HT1080 (cell line): ENCODE data around the gene ZNF711. TPM values are rescaled to one million over a fixed set of nuclear protein-coding genes. Genes with fewer than 3 reads are reported as not detected.
A peak's percentile ranks its signal among the peaks of the same experiment; 100 is the strongest.
"Not testable (repeated sequence)": the region's sequence is repeated elsewhere in the genome, so short reads cannot be mapped to it uniquely, and the experiment has no call there.

Source experiments
- DNase-seq: peaks from one replicate; pipeline ENCODE4 v3.0.0-alpha.2; 2015; ENCODE audit warnings: low read depth
- polyA plus RNA-seq, 2 experiments: library from polyadenylated mRNA; depleted of rRNA; stranded (reverse); fragments of >200 nt; gene quantifications; 2 replicates each; pipeline ENCODE4 v1.2.3, GENCODE V29; 2015
- total RNA-seq: library from RNA; depleted of rRNA; stranded (reverse); fragments of >200 nt; shearing (Covaris generic); gene quantifications from 2 replicates; pipeline ENCODE4 v1.2.3, GENCODE V29; 2014; rRNA removed

ZNF711 gene
- 0.13 and 0.16 TPM in 2 replicates for total RNA-seq
- 0.99 and 1.7 TPM in 2 replicates for polyA plus RNA-seq (2015; cell fraction: cytosol; rRNA removed)
- polyA plus RNA-seq (2015; cell fraction: nucleus; rRNA removed): 4.6 and 4.9 TPM in 2 replicates

- no peak for DNase-seq
These were observed at the start of gene ZNF711, which contains the start of gene SATL1 for GRCh38 chrX:85243761-85244449. Gene ZNF711, plus strand, starts transcription at chrX:85243991. Its CDS starts 3,582 bp downstream, at chrX:85247573. Gene SATL1, minus strand, starts transcription at chrX:85243779. Its CDS starts 134,811 bp downstream, at chrX:85108968.

- DNase-seq: no peak
These were observed 47.5 kb upstream of the ZNF711 start for GRCh38 chrX:85196319-85196718.

- no peak for DNase-seq
These were observed 40.3 kb upstream of the ZNF711 start for GRCh38 chrX:85203461-85203970.

GRCh38 chrX:85213792-85214530 is 29.8 kb upstream of the ZNF711 start:
- DNase-seq: no peak

- DNase-seq: no peak
These were observed 27.8 kb upstream of the ZNF711 start for GRCh38 chrX:85215946-85216345.

- no peak for DNase-seq
These were observed 22.4 kb upstream of the ZNF711 start for GRCh38 chrX:85221361-85221760.

- DNase-seq: no peak
These were observed 20.4 kb upstream of the ZNF711 start for GRCh38 chrX:85223359-85223758.

- no peak for DNase-seq
These were observed 636 bp upstream of the ZNF711 start for GRCh38 chrX:85243155-85243554.

- DNase-seq: peak; percentile 1
These were observed 840 bp downstream of the ZNF711 start for GRCh38 chrX:85244450-85245211.

- not testable (repeated sequence) for DNase-seq
These were observed 41.5 kb downstream of the ZNF711 start for GRCh38 chrX:85285286-85285685.

- no peak for DNase-seq
These were observed 45.4 kb downstream of the ZNF711 start for GRCh38 chrX:85288992-85289723.

- DNase-seq: no peak
These were observed 59.8 kb downstream of the ZNF711 start for GRCh38 chrX:85303544-85303943.

GRCh38 chrX:85309717-85310116 is 65.9 kb downstream of the ZNF711 start:
- peak; percentile 3 for DNase-seq

GRCh38 chrX:85311348-85311747 is 67.6 kb downstream of the ZNF711 start:
- not testable (repeated sequence) for DNase-seq

Other genes starting within 250 kb of the ZNF711 start
- gene APOOL, start 240.1 kb upstream of the ZNF711 start, total RNA-seq: 6.9 and 11.6 TPM in 2 replicates
- not detected in 2 replicates for gene SATL1, start 212 bp upstream of the ZNF711 start, total RNA-seq
- gene POF1B, start 135.7 kb downstream of the ZNF711 start, total RNA-seq: 0.14 TPM in 1 of 2 replicates, not detected in the other